Calu3 (cell line): ENCODE data around the gene KAZN. TPM values are rescaled to one million over a fixed set of nuclear protein-coding genes. Genes with fewer than 3 reads are reported as not detected.

Experiments used
- BruUV-seq: library from RNA; stranded (reverse); fragments of 400-500 nt; replicated peaks from 2 replicates; lab custom pipeline; 2021; lab: Mats Ljungman, UMichigan
- CTCF ChIA-PET: fragments of 300-600 bp; sonication (Branson Sonifier 250); formaldehyde crosslinking; loops from one replicate; lab custom pipeline; 2022; ENCODE audit warnings: antibody characterized with exemption; lab: Charles Lee
- DNase-seq: peaks from one replicate; pipeline ENCODE4 v3.0.0; 2022
- H3K27ac Mint-ChIP-seq: one replicate; pipeline ENCODE4 v1.8.0; 2022; ENCODE audit warnings: mixed read lengths; ENCODE audit not compliant: unreplicated experiment
- H3K27me3 Mint-ChIP-seq: one replicate; pipeline ENCODE4 v1.8.0; 2022; ENCODE audit warnings: mixed read lengths; ENCODE audit not compliant: unreplicated experiment
- H3K36me3 Mint-ChIP-seq: one replicate; pipeline ENCODE4 v1.8.0; 2022; ENCODE audit warnings: mild to moderate bottlenecking, moderate library complexity, mixed read lengths; ENCODE audit not compliant: insufficient read depth, unreplicated experiment
- H3K4me1 Mint-ChIP-seq: one replicate; pipeline ENCODE4 v1.8.0; 2022; ENCODE audit warnings: mild to moderate bottlenecking, low read depth, mixed read lengths; ENCODE audit not compliant: unreplicated experiment
- H3K4me3 Mint-ChIP-seq: one replicate; pipeline ENCODE4 v1.8.0; 2022; ENCODE audit warnings: mild to moderate bottlenecking, low read depth, moderate library complexity, mixed read lengths; ENCODE audit not compliant: unreplicated experiment
- H3K9me3 Mint-ChIP-seq: one replicate; pipeline ENCODE4 v1.8.0; 2022; ENCODE audit warnings: low read depth, mixed read lengths; ENCODE audit not compliant: unreplicated experiment
- intact Hi-C: fragments of 100-400 bp; cut with micrococcal nuclease; formaldehyde crosslinking; loops from one replicate; pipeline ENCODE4 v1.10.0; 2022; ENCODE audit not compliant: unreplicated experiment
- total RNA-seq: library from RNA; stranded (reverse); gene quantifications from 2 replicates; pipeline ENCODE4 v1.2.3, GENCODE V29; 2022
- TF ChIP-seq, protein P1 (sequence below): fragments of 200-600 bp; IDR thresholded peaks from one replicate; pipeline ENCODE4 v1.8.0; 2022; ENCODE audit warnings: antibody characterized with exemption; ENCODE audit not compliant: unreplicated experiment

Gene KAZN
- total RNA-seq, 1 experiment from 2014 or later: 3.6 TPM

DNA sequence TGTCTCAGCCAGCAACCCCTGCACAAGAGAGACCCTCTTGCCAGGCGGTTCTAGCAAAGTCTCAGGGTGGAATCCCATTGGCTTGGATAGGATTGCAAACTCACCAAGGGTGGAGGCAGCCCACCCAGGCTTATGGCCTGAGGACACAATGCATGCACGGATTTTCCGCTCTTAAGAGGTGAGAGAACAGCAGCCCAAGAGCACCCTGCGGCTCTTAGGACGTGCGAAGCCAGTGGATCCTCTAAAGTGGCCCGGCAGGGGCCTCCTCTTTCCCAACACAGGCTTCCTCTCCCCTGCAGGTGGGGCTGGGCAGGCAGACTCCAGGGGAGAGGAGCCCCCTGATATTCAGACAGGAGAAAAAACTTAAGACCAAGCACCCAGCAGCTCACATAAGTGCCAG is 523.8 kb downstream of the KAZN start:
- no peak overlapping the region for H3K27ac Mint-ChIP-seq
- no peak for DNase-seq
- H3K9me3 Mint-ChIP-seq: no peaks in the 10 kb centered on the region
- H3K4me1 Mint-ChIP-seq: no peaks in the 10 kb centered on the region
- intact Hi-C loops: no loop called here
- H3K4me3 Mint-ChIP-seq: no peak overlapping the region
- H3K36me3 Mint-ChIP-seq: no peaks in the 10 kb centered on the region
- BruUV-seq: no TSS peak
- TF ChIP-seq, protein P1, sequence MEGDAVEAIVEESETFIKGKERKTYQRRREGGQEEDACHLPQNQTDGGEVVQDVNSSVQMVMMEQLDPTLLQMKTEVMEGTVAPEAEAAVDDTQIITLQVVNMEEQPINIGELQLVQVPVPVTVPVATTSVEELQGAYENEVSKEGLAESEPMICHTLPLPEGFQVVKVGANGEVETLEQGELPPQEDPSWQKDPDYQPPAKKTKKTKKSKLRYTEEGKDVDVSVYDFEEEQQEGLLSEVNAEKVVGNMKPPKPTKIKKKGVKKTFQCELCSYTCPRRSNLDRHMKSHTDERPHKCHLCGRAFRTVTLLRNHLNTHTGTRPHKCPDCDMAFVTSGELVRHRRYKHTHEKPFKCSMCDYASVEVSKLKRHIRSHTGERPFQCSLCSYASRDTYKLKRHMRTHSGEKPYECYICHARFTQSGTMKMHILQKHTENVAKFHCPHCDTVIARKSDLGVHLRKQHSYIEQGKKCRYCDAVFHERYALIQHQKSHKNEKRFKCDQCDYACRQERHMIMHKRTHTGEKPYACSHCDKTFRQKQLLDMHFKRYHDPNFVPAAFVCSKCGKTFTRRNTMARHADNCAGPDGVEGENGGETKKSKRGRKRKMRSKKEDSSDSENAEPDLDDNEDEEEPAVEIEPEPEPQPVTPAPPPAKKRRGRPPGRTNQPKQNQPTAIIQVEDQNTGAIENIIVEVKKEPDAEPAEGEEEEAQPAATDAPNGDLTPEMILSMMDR: no peak
- CTCF ChIA-PET: no interaction called here
- H3K27me3 Mint-ChIP-seq: no peaks in the 10 kb centered on the region

GRCh38 chr1:15123270-15123669 is 524.8 kb downstream of the KAZN start:
- no peaks in the 10 kb centered on the region for H3K27me3 Mint-ChIP-seq
- no peak for DNase-seq
- CTCF ChIA-PET: interaction anchor here (0.6 to 0.7 kb wide), 2 partner anchors 138 to 175 kb away, joined by 3 to 5 read pairs; no protein-coding TSS in a partner anchor
- TF ChIP-seq, protein P1: no peak
- no peak overlapping the region for H3K27ac Mint-ChIP-seq
- H3K4me1 Mint-ChIP-seq: no peaks in the 10 kb centered on the region
- no peak overlapping the region for H3K4me3 Mint-ChIP-seq
- no TSS peak for BruUV-seq
- no peaks in the 10 kb centered on the region for H3K36me3 Mint-ChIP-seq
- no peaks in the 10 kb centered on the region for H3K9me3 Mint-ChIP-seq
- intact Hi-C loops: no loop called here

GRCh38 chr1:15123925-15124324 is 525.4 kb downstream of the KAZN start:
- CTCF ChIA-PET: no interaction called here
- DNase-seq: no peak
- Mint-ChIP-seq H3K9me3 (no peaks in the 10 kb centered on the region), H3K27me3 (no peaks in the 10 kb centered on the region), H3K36me3 (no peaks in the 10 kb centered on the region), H3K27ac (no peak overlapping the region), H3K4me3 (no peak overlapping the region), H3K4me1 (no peaks in the 10 kb centered on the region)
- BruUV-seq: no TSS peak
- TF ChIP-seq, protein P1: no peak
- intact Hi-C loops: no loop called here

DNA sequence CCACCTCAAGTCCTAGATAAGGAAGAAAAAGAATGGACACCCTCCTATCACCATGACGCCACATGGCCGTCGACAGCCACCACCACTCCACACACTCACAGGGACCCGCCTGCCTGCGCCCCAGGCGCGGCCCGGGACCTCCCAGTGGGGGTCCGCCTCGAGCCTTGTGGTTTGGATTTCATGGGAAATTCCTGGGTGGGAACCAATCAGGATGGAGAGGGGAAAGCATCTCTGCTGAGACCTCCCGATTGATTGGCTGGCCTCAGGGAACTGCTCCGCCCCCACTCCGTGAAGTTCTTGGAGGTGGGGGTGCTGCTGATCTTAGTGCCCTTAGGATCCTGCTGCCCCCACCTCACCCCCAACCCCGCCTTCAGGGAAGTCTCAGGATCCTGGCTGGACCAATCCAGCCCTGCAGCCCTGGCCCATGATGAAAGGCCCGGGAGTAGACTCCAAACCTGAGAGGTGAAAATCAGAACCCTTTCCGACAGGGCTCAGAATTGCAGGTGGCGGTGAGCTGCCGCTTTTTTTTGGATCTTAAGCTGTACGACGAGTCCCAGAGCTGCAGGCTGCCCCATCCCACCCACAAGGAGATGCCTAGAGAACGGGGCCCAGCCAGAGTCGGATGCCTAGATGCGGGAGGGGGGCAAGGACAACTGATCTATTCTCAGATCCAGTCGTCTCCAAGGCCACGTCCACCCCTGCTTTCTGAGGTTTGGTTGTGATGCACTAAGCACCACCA is 526.0 kb downstream of the KAZN start:
- Mint-ChIP-seq H3K4me1 (no peaks in the 10 kb centered on the region), H3K9me3 (no peaks in the 10 kb centered on the region), H3K36me3 (no peaks in the 10 kb centered on the region), H3K4me3 (no peak overlapping the region), H3K27ac (no peak overlapping the region), H3K27me3 (no peaks in the 10 kb centered on the region)
- BruUV-seq: no TSS peak
- TF ChIP-seq, protein P1: no peak
- CTCF ChIA-PET: interaction anchor here (0.6 kb wide), 1 partner anchor 14 kb away, joined by 3 read pairs; no protein-coding TSS in a partner anchor
- DNase-seq: no peak
- intact Hi-C loops: no loop called here
